Measurements from ENCODE around the gene PCSK1.
"Not testable (repeated sequence)": the region's sequence is repeated elsewhere in the genome, so short reads cannot be mapped to it uniquely, and the experiment has no call there.

Gene PCSK1

DNA sequence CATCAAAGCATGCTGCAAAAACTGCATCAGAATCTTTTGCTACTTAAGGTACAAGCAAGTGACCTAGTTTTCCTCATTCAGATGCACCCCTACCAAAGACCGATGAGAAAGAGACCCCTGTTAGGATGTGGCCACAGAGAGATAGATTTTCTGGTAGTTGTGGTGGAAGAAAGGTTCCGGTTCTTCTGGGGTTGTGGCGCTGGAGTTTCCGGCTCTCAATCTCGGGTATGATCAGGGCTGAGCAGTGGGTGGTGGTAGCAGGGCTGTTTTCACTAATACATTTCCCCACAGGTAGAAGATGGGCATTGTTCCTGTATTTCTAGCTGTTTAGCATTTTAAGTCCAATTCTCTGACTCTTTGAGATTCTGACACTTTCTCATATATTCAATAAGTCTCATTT is 58.4 kb downstream of the PCSK1 start:
- DNase-seq (ENCODE audit: insufficient read length, low spot score), result no peak
- FAIRE-seq, result no peak

DNA sequence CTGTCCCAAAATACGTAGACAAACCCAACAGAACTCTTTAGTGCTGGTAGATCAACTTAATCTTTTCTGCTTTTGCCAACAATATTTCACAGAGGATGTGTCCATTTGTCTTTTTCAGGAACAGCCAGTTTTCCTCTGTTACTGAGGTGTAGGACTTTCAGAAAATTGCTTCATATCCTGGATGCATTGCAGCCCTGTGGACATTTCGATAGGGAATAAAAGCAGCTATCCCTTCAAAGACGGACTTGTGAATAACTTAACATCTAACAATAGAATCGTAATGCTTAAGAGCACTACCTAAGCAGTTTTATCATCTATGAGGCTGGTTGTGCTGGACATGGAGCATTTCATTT is 59.7 kb downstream of the PCSK1 start:
- no peak for DNase-seq (ENCODE audit: insufficient read length, low spot score)
- no peak for FAIRE-seq

DNA sequence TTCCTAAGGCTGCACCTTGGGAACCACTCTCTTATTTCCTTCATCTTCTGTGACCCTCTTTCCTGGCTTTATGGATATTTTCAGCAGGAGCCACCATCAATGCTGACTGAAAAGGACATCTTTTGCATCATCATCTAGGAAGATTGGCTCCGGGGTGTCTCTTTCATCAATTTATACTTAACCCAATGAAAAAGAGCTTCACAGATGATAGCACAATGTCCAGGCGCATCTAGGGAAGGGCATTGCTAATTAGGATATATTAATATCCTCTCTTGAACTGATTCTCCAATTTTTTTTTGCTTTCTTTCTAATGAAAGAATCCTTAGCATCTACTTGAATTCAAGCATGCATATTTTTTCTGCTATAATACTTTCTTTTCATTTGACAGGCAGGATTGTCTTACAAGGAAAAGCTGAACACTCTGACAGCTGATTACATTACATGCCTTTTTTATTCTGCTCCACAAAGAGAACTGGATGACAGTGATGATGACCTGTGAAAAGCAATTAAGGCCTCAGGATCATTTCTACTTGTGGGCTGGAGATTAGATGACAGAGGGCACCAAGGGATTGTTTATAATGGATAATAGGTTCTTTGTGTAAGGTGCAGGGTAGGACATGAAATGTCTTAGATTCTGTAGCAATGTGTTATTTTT is 60.2 kb downstream of the PCSK1 start:
- DNase-seq (ENCODE audit: insufficient read length, low spot score) (no peak), FAIRE-seq (no peak)

DNA sequence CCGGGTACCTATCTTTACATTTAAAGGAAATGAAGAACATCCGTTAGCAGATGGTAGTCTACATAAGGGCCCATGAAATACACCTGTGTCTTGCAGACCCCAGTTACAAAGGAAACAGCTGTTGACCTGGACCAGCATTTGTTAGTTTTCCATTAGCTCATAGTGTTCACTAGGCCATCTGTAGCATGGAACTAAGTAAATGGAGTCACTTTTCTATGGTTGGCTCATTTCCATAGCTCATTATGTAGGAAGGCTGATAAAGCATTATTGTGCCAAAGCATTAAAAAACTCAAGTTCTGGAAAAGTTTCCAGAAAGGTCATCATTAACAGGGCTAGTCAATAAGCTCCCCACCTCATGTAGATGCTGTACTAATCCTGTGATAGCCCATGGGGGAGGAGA is 62.1 kb downstream of the PCSK1 start:
- FAIRE-seq (no peak), DNase-seq (ENCODE audit: insufficient read length, low spot score) (no peak)

DNA sequence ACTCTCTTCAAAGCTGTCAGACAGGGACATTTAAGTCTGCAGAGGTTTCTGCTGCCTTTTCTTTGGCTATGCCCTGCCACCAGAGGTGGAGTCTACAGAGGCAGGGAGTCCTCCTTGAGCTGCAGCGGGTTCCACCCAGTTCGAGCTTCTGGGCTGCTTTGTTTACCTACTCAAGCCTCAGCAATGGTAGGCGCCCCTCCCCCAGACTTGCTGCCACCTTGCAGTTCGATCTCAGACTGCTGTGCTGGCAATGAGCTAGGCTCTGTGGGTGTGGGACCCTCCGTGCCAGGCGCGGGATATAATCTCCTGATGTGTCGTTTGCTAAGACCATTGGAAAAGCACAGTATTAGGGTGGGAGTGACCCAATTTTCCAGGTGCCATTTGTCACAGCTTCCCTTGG is 65.7 kb downstream of the PCSK1 start:
- not testable (repeated sequence) for DNase-seq (ENCODE audit: insufficient read length, low spot score); FAIRE-seq

DNA sequence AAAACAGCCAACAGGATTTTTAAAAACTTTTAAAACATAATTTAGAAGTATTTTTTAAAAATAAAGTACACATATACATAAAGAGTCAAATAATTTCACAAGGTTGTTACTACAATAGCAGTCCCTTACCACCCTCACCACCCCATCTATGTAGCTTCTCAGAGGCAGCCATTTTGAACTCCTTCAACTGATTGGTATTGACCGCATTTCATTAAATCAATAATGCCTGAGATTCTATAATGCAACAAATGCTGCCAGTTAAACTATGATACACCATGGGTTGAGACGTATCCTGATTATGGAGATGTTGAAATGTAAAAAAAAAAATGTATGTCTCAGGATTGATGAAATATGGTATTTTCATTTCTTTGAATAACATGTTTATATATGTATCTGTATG is 78.8 kb downstream of the PCSK1 start:
- FAIRE-seq (no peak), DNase-seq (ENCODE audit: insufficient read length, low spot score) (no peak)

DNA sequence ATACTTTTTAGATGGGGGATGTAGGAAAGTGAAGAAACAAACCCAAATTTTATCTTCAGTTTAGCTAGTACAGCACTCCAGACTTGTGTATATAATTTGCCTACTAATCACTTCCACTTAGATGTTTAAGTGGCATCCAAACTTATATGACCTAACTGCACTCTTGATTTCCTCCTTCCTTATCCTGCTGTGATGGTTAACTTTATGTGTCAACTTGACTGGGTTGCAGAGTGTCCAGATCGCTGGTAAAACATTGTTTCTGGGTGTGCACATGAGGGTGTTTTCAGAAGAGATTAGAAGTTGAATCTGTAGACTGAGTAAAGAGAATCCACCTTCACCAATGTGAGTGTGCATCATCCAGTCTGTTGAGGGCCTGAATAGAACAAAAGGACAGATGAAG is 79.8 kb downstream of the PCSK1 start:
- no peak for DNase-seq (ENCODE audit: insufficient read length, low spot score)
- FAIRE-seq, result no peak

DNA sequence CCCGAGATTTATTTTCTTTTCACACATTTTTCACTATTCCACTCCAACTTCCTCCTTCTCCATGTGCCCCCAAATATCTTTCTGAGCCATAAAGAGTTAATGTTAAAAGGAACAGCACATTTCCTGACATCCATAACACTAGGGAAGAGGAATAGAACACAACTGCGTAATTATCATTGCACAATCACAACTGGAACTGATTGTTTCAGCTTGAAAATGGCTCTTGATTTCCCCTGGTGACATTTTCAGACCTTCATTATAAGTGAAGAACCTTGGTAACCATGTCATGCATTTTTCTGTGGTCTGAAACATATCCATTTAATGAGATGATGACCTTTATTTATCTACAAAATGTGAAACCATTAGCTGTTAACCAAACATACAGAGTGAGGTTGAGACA is 82.4 kb downstream of the PCSK1 start:
- no peak for DNase-seq (ENCODE audit: insufficient read length, low spot score)
- FAIRE-seq, result no peak

DNA sequence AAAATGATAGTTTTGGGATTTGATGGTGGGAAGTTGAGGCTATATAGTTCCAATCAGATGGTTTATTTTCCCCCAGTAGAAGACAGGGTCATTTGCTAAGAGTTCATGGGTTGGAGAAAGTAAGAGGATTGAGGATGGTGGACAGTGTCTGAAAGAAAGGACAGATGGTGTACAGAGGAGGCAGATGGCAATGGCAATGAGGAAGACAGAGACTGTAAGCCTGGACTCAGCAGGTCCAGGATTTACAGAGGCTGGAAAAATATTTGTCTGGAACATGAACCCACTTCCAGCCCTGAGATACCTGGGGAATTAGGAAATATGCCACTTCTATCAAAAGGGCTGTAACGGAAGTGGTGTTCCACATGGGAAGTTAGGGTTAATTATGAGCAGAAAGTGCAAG is 84.5 kb downstream of the PCSK1 start:
- FAIRE-seq (no peak), DNase-seq (ENCODE audit: insufficient read length, low spot score) (no peak)

DNA sequence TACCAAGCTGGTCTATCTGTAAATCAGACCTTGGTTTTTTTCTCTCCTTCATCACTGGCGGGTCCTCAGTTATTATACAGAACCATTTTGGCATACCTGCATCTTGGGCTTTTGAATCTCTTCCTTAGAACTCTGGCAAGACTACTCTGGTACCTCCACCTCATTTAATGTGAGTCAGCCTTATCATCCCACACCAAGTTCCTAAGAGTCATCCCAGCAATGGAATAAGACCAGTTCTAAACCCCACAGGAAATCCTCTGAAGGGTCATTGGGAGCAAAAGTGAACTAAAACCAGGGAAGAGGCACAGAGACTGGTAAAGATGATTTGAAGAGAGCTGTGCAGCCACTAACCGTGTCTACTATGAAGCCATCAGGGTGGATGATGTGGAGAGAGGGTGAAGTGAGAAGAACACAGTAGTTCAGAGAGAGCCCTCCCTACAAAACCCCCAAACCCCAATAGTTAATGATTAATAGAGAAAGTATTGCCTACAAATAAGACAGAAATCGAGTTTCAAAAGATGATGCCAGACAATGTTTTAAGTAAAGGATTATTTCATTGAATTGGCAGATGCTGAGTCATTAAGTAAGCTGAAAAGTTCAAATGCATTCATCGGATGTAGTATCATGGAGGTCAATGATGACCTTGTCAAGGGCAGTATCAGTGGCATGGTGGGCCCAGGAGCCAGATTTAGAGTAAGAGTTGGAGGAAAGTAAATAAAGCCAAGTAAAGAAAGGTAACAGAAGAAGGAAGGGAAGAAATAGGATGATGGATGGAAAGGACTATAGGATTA is 85.4 kb downstream of the PCSK1 start:
- no peak for DNase-seq (ENCODE audit: insufficient read length, low spot score)
- FAIRE-seq, result no peak

DNA sequence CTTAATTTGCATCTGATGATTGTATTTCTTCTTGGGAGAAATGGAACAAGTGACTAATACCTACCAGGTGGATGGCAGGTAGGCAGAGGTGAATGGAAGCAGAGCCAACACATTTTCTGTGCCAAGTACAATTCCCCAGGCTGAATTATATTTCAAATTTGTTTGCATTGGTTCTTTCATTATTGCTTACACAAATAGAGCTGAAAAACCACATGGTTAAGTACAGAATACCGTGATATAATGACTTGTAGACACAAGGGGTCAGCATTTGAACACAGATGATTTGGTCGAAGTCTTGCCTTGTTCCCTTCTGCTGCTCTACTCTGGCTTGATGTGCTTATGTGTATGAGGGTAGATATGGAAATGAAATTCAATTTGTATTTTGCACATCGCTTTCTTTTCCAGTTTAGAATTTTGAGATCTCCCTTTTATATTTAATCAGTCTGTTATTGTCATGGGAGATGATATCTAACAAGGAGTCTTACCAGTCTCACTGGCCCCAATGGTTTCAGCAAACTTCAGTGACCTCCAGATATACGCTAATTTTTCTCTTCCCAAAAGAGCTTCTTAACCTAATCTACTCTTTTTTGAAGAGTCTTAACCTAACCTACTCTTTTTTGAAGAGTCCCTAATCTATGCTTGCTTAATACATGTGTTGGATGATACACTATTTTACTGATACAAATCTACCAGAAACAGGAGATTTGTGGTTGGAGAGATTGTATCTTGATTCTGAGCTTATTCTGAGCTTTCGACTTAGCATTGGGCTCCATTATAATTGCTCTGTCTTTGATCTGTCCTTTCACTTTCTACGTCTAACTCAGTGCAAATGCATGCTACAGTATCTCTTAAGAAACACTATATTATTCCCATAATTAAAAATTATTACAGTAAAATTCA is 88.1 kb downstream of the PCSK1 start:
- FAIRE-seq, result peak; percentile 86
- DNase-seq (ENCODE audit: insufficient read length, low spot score), result peak; percentile 53

DNA sequence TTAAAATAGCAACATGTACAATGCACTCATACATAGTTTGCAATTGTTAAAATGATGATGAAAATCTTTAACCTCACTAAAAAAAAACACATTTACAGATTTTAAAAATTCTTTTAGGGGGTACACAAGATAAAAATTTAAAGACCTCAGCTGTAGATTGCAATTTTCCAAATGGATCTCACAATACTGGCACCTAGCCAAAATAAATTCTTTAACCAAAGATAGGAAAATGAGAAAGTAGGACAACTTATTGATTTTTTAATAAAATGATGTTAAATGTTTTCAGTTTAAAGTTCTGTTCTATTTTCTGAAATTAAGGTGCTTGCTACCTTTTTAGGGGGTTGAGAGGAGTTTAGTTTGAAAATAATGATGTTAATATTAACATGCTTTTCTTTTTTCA is 90.0 kb downstream of the PCSK1 start:
- DNase-seq (ENCODE audit: insufficient read length, low spot score) (no peak), FAIRE-seq (no peak)

DNA sequence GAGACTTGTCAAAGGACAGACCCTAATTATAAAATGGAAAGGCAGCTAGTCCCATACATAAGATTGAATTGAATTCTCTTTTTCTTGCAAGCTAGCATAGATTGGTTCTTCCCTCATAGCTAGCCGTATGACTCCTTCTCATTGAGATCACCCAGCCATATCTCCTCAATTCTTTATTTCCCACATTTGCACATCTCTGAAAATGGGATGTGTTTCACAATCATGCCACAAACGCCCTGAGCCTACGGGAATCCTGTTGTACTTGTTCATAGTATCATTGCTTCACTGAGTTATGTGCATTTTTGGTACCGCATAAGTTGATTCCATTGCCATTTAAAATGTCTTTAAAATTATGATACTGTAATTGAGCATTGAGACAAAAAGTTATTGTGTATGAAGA is 90.5 kb downstream of the PCSK1 start:
- DNase-seq (ENCODE audit: insufficient read length, low spot score), result no peak
- FAIRE-seq, result no peak

All from HTR-8/SVneo (cell line).